ENCODE data around the gene ANKRD13C. TPM values are rescaled to one million over a fixed set of nuclear protein-coding genes. Genes with fewer than 3 reads are reported as not detected.

The ANKRD13C gene
- polyA plus RNA-seq, 1 of the 3 experiments (the other 2 are of a cell fraction) = 5.2 TPM

DNA sequence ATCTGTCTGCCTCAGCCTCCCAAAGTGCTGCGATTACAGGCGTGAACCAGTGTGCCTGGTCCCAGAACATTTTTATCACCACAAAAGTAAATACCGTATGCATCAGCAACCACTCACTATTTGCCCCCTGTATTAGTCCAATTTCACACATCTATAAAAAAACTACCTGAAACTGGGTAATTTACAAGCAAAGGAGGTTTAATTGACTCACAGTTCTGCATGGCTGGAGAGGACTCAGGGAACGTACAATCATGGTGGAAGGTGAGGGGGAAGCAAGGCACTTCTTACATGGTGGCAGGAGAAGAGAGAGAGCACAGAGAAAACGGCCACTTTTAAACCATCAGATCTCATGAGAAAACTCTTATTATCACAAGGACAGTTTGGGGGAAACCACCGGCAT lies 31.0 kb upstream of the ANKRD13C start (continued):
- TF ChIP-seq FOSL2 (IDR thresholded peaks at IDR 0.05; ENCODE audit: borderline replicate concordance, low read depth) = no peak

GRCh38 chr1:70384542-70384941 lies 30.0 kb upstream of the ANKRD13C start:
- DNase-seq = no peak
- H3K4me2 ChIP-seq = no peak overlapping the region
- TF ChIP-seq RFX5 (IDR thresholded peaks at IDR 0.05; ENCODE audit: low read length) (no peak), EP300 (IDR thresholded peaks at IDR 0.05; ENCODE audit: borderline replicate concordance in 1 of 2, low read depth in 1 of 2, low read length in 1 of 2) (no peak), MXI1 (IDR thresholded peaks at IDR 0.05; ENCODE audit: low read depth, low read length) (no peak), TAF1 (IDR thresholded peaks at IDR 0.05; ENCODE audit: borderline replicate concordance, low read depth, low read length) (no peak), MEF2A (IDR thresholded peaks at IDR 0.05; ENCODE audit: borderline replicate concordance, low read depth) (no peak), JUND (IDR thresholded peaks at IDR 0.05) (no peak), PBX3 (IDR thresholded peaks at IDR 0.05) (no peak), GABPA (IDR thresholded peaks at IDR 0.05; ENCODE audit: low read depth) (no peak), NFIC (IDR thresholded peaks at IDR 0.05; ENCODE audit: borderline replicate concordance) (no peak)
- TF ChIP-seq, protein P1, sequence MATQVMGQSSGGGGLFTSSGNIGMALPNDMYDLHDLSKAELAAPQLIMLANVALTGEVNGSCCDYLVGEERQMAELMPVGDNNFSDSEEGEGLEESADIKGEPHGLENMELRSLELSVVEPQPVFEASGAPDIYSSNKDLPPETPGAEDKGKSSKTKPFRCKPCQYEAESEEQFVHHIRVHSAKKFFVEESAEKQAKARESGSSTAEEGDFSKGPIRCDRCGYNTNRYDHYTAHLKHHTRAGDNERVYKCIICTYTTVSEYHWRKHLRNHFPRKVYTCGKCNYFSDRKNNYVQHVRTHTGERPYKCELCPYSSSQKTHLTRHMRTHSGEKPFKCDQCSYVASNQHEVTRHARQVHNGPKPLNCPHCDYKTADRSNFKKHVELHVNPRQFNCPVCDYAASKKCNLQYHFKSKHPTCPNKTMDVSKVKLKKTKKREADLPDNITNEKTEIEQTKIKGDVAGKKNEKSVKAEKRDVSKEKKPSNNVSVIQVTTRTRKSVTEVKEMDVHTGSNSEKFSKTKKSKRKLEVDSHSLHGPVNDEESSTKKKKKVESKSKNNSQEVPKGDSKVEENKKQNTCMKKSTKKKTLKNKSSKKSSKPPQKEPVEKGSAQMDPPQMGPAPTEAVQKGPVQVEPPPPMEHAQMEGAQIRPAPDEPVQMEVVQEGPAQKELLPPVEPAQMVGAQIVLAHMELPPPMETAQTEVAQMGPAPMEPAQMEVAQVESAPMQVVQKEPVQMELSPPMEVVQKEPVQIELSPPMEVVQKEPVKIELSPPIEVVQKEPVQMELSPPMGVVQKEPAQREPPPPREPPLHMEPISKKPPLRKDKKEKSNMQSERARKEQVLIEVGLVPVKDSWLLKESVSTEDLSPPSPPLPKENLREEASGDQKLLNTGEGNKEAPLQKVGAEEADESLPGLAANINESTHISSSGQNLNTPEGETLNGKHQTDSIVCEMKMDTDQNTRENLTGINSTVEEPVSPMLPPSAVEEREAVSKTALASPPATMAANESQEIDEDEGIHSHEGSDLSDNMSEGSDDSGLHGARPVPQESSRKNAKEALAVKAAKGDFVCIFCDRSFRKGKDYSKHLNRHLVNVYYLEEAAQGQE (IDR thresholded peaks at IDR 0.05; ENCODE audit: low read depth, low read length) = no peak
- TF ChIP-seq, protein P2, sequence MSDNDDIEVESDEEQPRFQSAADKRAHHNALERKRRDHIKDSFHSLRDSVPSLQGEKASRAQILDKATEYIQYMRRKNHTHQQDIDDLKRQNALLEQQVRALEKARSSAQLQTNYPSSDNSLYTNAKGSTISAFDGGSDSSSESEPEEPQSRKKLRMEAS (IDR thresholded peaks at IDR 0.05; ENCODE audit: low read depth) = no peak
- TF ChIP-seq, protein P3, sequence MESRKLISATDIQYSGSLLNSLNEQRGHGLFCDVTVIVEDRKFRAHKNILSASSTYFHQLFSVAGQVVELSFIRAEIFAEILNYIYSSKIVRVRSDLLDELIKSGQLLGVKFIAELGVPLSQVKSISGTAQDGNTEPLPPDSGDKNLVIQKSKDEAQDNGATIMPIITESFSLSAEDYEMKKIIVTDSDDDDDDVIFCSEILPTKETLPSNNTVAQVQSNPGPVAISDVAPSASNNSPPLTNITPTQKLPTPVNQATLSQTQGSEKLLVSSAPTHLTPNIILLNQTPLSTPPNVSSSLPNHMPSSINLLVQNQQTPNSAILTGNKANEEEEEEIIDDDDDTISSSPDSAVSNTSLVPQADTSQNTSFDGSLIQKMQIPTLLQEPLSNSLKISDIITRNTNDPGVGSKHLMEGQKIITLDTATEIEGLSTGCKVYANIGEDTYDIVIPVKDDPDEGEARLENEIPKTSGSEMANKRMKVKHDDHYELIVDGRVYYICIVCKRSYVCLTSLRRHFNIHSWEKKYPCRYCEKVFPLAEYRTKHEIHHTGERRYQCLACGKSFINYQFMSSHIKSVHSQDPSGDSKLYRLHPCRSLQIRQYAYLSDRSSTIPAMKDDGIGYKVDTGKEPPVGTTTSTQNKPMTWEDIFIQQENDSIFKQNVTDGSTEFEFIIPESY (IDR thresholded peaks at IDR 0.05; ENCODE audit: borderline replicate concordance, low read depth) = no peak
- no peak overlapping the region for H3K4me3 ChIP-seq (ENCODE audit: low read depth in 2 of 2, low read length in 1 of 2)
- ChIA-PET POLR2A (no interaction called here), CTCF (interaction anchor here (1.6 kb wide), 1 partner anchor 22 kb away, joined by 5 read pairs; no protein-coding TSS in a partner anchor)
- H3K9ac ChIP-seq = no peak overlapping the region
- H3K4me1 ChIP-seq (ENCODE audit: control insufficient read depth in 1 of 2, insufficient read depth in 2 of 2, low read depth in 1 of 2, low read length in 1 of 2) = no peaks in the 10 kb centered on the region
- H3K79me2 ChIP-seq (ENCODE audit: insufficient read depth) = no peaks in the 10 kb centered on the region
- WGBS (ENCODE audit: low lambda C conversion rate) = 79% methylated on average over 2 of the region's 2 CpGs
- H3K27me3 ChIP-seq (ENCODE audit: insufficient read depth) = no peaks in the 10 kb centered on the region
- H2AFZ ChIP-seq (ENCODE audit: low read depth) = no peak overlapping the region
- H4K20me1 ChIP-seq (ENCODE audit: insufficient read depth) = no peaks in the 10 kb centered on the region
- no peaks in the 10 kb centered on the region for H3K9me3 ChIP-seq
- H3K27ac ChIP-seq (ENCODE audit: low read depth in 2 of 2, low read length in 1 of 2) = no peak overlapping the region
- no peaks in the 10 kb centered on the region for H3K36me3 ChIP-seq (replicated peaks in 1 of 2; ENCODE audit: control insufficient read depth in 1 of 2, insufficient read depth in 2 of 2, low read length in 1 of 2)
- no peaks in the 10 kb centered on the region for H3K9me2 ChIP-seq
- no peaks in the 10 kb centered on the region for H3F3A ChIP-seq (replicated peaks; ENCODE audit: insufficient read depth)
